Measurements from ENCODE around the gene ITGB2. TPM values are rescaled to one million over a fixed set of nuclear protein-coding genes. Genes with fewer than 3 reads are reported as not detected.

The ITGB2 gene
- total RNA-seq, 1 experiment from 2014 or later = not detected

DNA sequence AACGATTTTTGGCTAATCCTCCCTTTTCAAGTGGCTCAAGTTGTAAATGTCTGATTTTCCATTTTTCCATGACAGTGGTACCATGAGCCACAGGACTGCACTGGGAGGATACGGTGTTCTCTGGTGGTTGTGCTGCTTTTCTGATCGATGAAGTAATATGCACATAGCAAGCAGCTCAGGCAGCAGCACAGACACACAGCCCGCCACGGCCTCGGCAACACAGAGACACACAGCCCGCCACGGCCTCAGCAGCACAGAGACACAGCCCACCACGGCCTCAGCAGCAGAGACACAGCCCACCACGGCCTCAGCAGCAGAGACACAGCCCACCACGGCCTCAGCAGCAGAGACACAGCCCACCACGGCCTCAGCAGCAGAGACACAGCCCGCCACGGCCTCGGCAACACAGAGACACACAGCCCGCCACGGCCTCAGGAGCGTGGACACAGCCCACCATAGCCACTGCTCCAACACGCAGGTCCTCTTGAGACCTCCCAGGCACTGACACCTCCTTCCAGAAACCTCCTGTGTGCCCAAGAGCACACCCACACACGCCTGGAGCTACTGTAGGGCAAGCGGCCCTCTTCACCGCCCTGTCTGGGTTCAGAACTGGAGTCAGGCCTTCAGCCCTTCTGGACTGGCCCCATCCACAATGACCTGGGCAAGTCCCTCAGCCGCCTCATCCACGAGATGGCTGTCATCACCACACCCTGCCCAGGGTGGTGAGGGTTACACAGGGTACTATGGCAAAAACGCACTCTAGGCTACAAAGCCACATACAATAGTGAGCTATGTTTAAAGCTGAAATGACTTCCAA, 57.6 kb downstream of the ITGB2 start:
- in situ Hi-C loops (cut with HindIII; ENCODE audit: low sequenced_read_pairs) = no loop called here
- no peak for DNase-seq (ENCODE audit: low spot score)

DNA sequence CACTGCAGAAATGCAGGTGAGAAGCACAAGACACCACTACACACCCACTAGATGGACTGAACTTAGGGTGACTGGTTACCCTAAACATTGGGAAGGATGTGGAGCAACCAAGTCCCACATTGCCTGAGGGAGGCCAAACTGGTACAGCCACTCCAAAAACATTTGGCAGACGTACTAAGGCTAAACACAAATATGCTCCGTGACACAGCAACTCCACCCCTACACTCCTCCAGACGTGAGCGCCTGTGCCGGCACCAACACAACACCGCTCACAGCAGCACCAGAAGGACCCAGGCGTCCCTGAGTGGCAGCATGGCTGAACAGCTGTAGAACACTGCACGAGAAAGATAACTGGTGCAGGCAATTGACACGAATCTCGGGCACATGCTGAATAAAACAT, 61.9 kb downstream of the ITGB2 start:
- no peak for DNase-seq (ENCODE audit: low spot score)
- in situ Hi-C loops (cut with HindIII; ENCODE audit: low sequenced_read_pairs) = no loop called here

DNA sequence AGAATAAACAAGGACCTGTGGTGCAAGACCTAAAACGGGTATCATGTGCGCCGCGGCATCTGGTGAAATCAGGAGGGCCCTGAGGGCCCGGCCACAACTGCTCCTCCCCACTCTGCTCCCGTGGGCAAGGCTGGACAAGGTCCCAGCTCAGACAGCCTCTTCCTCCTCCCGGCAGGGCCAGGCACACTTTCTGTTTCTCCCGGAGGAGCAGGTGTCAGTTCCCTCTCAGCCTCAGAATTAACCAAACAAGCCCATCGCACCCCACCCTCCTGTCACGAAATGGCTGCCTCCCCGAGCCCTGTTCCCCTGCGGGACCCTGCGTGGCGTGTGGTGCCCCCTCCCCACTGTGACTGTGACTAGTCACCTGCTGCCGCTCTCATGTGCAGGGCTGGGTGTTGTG, 62.4 kb downstream of the ITGB2 start:
- DNase-seq (ENCODE audit: low spot score) = no peak
- in situ Hi-C loops (cut with HindIII; ENCODE audit: low sequenced_read_pairs) = no loop called here

DNA sequence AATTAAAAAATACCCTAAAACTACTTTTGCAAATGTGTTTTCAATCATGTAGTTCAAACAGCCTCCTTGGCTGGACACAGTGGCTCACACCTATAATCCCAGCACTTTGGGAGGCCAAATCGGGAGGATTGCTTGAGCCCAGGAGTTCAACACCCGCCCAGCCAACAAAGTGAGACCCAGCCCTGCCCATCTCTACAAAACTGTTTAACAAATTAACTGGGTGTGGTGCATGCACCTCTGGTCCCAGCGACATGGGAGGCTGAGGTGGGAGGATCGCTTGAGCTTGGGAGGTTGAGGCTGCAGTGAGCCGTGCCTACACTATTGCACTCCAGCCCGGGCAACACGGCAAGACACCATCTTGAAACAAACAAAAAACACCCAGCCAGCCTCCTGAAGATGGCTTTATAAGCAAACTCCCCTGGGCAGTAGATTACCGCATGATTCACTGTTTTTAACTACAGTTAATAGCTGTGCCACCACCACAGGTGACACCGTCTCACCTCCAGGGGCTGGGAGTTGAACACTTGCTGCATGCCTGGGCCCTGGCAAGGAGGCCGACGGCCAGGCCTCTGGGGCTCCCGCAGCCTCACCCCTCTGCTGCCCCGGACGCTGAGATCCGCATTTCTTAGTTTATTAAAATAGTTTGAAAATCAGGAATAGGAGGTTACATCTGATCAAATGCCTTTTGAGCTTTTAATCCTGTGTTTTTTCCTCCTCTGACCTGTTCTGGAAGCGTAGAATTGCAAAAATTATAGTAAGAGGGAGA, 63.4 kb downstream of the ITGB2 start:
- no peak for DNase-seq (ENCODE audit: low spot score)
- in situ Hi-C loops (cut with HindIII; ENCODE audit: low sequenced_read_pairs) = no loop called here

DNA sequence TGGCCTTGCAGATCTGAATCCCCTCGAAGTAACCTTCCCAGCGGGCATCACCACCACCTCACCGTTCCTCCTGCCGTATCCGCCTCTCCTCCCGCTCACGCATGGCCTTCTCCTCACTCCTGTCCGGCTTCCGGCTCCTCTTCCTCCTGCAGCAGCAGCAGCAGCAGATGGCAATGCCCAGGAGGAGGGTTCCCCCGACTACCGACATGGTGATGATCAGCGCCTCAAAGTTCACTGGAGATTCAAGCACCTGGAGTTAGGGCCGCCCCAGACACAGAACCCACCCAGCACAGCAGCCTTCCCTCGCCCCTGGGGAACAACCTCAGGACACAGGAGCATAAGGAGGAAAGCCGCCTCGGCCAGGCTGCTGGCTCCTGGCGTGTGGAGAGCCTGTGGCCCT, 64.6 kb downstream of the ITGB2 start:
- DNase-seq (ENCODE audit: low spot score) = no peak
- in situ Hi-C loops (cut with HindIII; ENCODE audit: low sequenced_read_pairs) = no loop called here

DNA sequence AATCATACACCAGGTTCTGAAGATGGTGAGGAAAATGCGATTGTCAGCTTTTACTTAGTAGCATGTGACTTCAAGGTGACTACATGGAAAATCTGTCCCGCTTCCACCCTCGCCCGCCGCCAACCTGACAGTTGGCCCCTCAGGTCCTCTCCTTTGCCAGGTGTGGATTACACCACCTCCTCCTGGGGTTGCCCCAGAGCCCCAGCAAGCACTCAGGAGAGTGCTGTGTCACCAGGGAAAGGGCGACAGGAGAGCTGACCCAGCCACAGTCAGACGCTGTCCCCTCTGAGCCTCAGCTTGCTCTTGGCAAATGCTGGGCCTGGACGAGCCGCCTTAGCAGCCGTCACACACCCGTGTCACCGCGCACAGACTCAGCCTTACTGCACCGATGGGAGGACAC, 65.1 kb downstream of the ITGB2 start:
- in situ Hi-C loops (cut with HindIII; ENCODE audit: low sequenced_read_pairs) = no loop called here
- no peak for DNase-seq (ENCODE audit: low spot score)

DNA sequence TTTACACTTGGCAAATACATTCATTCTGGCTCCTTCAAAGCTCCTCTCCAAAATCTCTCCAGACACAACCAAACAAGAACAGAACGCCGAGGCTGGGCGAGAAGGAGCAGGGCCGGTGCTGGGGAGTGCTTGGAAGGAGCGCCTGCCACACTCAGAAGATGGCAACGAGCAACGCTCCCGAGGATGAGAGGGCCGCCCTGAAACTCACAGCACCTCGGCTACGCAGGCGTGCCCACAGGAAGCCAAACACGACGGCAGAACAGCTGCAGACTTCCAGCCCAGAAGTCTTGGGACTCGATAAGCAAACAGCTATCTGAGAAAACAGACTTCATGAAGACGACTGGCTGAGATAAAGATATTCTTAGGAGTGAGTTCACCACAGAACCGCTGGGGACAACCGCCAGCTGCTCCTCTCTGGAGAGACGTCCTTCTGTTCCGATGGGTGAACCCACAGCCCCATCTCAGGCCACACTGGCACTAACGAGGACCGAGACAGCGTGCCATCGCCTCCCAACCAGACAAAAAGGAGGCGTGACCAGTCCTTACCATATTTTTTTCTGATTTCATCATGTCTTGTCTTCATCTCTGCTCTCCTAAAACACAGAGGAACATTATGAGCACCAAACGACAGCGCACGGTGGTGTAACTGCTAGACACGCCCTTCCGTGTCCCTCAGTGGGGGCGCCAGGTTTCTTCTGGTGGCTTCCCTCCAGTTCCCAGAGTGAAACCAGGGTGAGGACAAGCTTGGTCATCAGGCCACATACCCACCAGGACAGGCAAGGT, 65.8 kb downstream of the ITGB2 start:
- in situ Hi-C loops (cut with HindIII; ENCODE audit: low sequenced_read_pairs) = no loop called here
- no peak for DNase-seq (ENCODE audit: low spot score)

DNA sequence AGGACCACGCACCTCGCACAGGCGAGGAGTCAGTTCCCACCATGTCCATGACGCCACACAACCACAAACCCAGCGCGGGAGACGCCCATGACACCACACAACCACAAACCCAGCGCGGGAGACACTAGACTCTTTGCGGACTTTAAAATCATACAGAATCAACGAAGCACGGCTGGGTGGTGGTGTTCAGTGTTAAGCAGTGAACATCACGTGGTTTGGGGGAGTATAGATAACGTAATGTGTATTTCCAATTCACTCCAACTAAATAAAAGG, 66.4 kb downstream of the ITGB2 start:
- in situ Hi-C loops (cut with HindIII; ENCODE audit: low sequenced_read_pairs) = no loop called here
- DNase-seq (ENCODE audit: low spot score) = no peak

DNA sequence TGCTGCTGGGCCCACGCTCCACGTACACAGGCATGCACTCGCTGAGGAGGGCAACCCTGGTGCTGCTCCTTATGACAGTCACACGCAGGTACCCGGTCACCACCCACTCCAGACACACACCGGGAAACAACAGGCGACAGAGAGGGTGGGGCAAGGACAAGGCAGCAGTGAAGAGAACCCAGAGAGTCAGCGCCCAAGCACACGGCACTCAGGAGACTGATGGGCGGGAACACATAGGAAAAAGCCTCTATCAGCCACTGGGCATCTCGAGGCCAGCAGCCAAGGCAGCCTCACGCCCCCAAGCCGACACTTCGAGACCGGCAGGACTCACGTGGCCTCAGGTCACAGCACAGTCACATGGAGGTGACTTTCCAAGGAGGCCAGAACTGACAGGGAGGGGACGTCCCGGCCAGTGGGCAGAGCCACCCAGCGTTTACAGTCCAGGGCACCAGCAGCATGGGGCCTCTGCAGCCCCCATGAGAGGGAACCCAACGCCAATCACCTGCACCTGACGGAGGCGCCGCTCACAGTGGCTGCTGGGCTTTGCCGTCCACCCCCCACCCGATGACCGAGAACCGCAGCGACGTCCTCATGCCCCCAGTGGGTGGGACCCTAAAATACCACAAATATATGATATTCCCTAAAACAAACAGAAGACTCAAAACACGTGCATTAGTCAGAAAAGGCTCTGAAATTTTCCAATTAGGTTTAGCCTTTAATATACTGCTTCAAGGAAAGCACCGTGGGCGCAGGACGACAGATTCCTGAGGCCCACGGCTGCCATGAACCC, 66.9 kb downstream of the ITGB2 start:
- DNase-seq (ENCODE audit: low spot score) = no peak
- in situ Hi-C loops (cut with HindIII; ENCODE audit: low sequenced_read_pairs) = no loop called here

DNA sequence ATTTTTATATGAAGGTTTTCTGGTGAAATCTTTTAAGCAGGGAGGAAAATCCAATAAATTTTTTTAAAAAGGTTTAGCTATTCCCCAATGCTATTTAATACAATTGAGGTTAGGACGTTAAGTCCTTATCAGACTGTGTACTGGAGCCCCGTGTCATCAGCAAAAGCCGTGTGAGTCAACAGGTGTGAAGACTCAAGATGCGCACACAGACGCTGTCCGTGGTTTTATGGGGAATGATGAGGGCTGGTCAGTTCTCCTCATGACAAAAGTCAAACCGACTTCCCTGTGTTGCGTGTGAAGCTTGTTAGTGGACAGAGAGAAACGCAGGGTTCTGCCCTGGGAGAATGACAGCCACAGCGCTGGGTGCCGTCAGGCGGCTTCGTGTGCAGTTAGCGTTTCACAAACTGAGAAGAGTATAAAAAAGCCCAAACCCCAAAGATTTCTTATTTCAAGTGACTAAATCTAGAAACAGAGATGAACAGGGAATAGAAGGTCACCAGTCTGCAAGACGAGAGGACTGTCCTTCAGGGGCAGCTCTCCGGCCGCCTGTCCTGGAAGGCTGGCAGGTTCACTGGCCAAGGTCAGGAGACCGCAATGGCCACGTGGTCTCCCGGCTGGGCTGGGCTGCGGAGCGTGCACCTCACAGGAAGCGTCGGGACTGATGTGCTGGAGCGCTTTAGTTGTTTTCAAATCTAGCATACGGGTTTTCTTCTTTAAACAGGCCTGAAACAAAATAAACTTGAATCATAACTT, 69.6 kb downstream of the ITGB2 start:
- in situ Hi-C loops (cut with HindIII; ENCODE audit: low sequenced_read_pairs) = no loop called here
- DNase-seq (ENCODE audit: low spot score) = no peak

DNA sequence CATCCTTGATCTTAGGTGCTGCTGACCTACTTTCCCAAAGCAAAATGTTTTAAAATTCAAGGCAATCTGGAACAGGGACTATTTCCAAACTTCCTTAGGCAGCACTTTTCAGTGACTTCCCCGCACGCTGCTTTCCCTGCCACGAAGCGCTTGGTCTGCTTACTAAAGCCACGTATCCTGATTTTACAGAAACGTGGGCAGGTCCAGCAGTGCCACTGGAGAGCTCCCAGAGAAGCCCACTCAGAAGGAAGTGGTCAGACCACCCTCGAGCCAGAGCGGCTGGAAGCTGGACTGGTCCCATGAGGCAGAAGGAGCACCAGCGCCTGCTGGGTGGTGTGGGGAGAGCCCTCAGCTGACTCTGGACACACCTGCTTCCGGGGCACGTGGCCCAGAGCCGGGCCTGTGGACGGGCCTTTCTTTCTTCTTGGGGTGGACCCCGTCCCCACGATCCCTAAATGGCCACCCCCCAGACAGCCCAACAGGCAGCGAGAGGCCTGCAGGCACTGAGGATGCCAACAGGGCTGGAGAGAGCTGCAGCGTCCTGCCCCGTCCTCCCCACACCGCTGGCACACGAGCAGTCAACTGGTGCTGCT, 70.4 kb downstream of the ITGB2 start:
- in situ Hi-C loops (cut with HindIII; ENCODE audit: low sequenced_read_pairs) = no loop called here
- DNase-seq (ENCODE audit: low spot score) = no peak

DNA sequence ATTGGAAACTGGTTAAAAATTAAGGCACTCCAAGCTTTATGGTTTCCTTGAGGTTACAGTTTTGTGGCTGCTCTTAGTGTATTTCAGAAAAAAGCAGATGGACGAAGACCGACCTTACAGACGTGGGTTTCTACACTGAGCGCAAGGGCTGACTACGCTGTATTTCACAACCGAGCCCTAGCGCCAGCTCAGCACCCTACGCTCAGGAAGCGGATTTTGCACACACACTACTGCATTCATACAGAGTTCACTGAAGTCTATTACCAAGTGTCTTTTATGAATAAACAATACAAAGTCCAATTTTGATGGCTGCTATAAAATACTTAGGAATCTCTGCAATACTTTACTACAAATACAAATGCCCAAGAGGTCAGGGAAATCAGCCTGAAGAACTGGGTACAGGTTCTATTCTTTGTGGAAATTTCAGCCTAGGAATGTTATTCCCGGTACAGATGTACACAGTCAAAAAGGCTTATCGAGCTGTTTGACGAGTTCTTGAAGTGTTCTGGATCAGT, 71.0 kb downstream of the ITGB2 start:
- no peak for DNase-seq (ENCODE audit: low spot score)
- in situ Hi-C loops (cut with HindIII; ENCODE audit: low sequenced_read_pairs) = no loop called here

DNA sequence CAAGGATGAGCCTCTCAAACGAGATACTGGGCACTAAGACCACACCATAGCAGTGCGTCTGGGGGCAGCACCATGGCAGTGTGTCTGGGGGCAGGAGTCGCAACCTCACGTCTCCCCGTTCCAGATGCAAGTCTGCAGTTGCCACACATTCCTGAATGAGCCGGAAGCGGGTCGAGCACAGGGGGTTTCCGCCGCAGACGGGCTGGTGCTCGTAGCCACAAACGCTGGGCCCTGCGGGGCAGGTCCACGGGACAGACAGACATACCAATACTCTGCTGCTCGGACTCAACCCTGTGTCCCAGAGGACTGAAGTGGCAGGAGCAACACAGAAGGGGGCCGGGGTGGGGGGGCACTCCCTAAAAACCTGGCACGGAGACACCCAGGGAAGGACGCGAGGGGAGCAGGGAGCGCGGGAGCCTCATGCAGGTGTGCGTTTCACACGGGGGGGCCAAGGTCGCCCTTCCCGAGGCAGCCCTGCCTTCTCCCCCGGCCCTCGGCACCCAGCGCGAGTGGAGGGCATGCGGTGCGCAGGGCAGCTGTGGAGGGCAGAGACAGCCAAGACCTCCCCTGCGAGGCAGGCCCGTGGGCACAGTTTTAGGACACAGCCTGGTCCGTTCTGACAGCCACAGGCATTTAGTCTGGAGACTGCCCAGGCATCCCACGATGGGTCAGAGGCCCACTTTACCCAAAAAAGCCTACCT, 71.7 kb downstream of the ITGB2 start:
- in situ Hi-C loops (cut with HindIII; ENCODE audit: low sequenced_read_pairs) = no loop called here

DNA sequence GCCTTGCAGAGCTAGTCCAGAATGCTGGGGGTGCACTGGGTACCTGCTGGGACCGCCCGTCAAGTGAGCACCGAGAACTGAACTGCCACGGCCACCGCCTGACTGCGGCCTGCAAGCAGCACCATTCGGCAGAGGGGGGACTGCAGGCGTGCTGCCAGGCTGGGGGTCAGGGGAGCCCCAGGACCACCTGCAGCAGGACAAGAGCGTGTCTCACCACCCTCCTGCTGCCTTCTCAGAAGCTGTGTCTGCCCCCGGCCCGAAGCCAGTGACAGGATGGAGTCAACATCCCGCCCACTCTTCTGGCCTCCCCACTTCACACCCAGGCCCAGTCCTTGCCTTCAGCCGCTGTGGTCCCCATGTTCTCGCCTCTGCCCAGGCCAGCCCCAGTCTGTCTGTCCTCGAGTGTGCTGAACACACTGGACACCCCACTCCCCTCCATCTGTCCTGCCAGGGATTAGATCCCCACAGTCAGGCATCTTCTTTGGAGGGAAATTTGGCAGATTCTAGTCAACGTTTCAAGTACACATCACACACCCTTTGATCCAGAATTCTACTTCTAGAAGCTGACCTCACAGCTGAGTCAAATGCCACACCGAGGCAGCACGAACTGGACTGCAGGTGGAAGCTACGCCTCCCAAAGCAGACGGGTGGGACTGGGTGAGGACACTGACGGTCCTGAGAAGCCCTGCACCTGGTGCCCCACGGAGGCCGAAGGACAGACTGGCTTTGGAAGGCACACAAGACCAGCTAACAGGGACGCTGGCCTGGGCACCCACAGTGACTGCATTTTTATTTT, 73.2 kb downstream of the ITGB2 start:
- DNase-seq (ENCODE audit: low spot score) = no peak
- in situ Hi-C loops (cut with HindIII; ENCODE audit: low sequenced_read_pairs) = no loop called here

More for the DNA sequence above, 71.7 kb downstream of the ITGB2 start:
- no peak for DNase-seq (ENCODE audit: low spot score)

DNA sequence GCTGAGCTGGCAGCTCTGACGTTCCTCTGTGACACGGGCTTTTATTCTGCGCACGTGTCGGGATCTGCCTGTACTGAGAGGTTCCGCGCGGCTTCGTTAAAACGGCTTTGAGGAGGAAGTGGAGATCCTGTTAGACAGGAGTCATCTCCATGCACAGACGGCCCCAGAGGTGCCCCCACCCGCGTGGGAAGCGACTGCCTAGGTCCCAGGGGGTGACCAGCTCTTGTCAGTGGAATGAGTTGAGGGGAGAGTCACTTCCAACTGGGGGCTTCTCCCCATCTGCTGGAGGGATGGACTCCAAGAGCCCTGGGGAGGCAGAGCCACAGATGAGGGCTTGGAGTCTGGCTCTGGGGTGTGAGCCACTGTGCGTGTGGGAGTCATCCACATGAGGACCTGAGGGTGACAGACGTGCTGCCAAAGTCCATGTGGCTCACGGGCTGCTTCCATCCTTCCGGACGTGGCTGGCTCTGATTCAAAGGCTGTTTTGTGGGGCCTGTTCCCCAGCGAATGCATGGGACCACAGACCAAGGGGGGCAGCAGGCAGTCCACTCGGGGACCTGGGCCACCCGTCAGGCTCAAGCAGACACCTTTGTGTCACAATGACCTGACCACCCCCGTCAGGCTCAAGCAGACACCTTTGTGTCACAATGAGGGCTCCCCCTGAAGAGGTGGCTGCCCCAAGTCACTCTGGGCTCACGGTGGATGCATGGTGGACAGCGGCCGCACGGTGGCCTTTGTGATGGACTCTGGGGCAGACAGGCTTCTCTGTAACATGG, 74.0 kb downstream of the ITGB2 start:
- in situ Hi-C loops (cut with HindIII; ENCODE audit: low sequenced_read_pairs) = no loop called here
- peak; percentile 31 for DNase-seq (ENCODE audit: low spot score)

DNA sequence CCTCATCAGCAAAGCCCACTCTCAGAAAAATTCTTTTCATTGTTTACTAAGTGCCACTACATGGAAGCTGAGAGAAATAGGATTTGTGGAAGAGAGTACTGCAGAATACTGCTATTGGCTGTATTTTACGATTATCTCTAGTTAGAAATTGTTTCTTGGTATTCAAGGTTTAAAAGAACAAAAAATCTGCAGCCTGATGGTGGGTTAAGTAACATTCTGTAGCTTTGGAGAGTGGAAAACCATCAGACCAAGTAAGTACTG, 74.5 kb downstream of the ITGB2 start:
- in situ Hi-C loops (cut with HindIII; ENCODE audit: low sequenced_read_pairs) = no loop called here

More for the DNA sequence above, 74.5 kb downstream of the ITGB2 start:
- DNase-seq (ENCODE audit: low spot score) = no peak

Measured in G401 (cell line).